GM19238 (cell line): ENCODE measurements around the gene NTSR1.

ENCODE experiments used
- DNase-seq: peaks from one replicate; pipeline ENCODE4 v3.0.0; 2011; ENCODE audit warnings: low spot score; ENCODE audit not compliant: insufficient read length

NTSR1 gene

GRCh38 chr20:62708591-62709536 is at the start of gene NTSR1:
Gene NTSR1 (plus strand): TSS chr20:62708836. CDS start chr20:62709208, 372 bp downstream.
- no peak for DNase-seq

GRCh38 chr20:62659488-62660239 is 49.0 kb upstream of the NTSR1 start:
- DNase-seq: no peak

- no peak for DNase-seq
Measured at GRCh38 chr20:62660240-62660615, 48.4 kb upstream of the NTSR1 start.

GRCh38 chr20:62660768-62661167 is 47.9 kb upstream of the NTSR1 start:
- DNase-seq: no peak

GRCh38 chr20:62661647-62662046 is 47.0 kb upstream of the NTSR1 start:
- DNase-seq: no peak

- DNase-seq: no peak
Measured at GRCh38 chr20:62662422-62662821, 46.2 kb upstream of the NTSR1 start.

GRCh38 chr20:62663145-62664018 is 45.3 kb upstream of the NTSR1 start:
- DNase-seq: no peak

- DNase-seq: no peak
Measured at GRCh38 chr20:62664019-62664971, 44.3 kb upstream of the NTSR1 start.

- DNase-seq: no peak
Measured at GRCh38 chr20:62665153-62665754, 43.4 kb upstream of the NTSR1 start.

GRCh38 chr20:62665826-62666735 is 42.6 kb upstream of the NTSR1 start:
- no peak for DNase-seq

GRCh38 chr20:62666736-62667529 is 41.7 kb upstream of the NTSR1 start:
- no peak for DNase-seq

- no peak for DNase-seq
Measured at GRCh38 chr20:62667530-62668440, 40.9 kb upstream of the NTSR1 start.

- DNase-seq: peak; percentile 63
Measured at GRCh38 chr20:62668441-62669027, 40.1 kb upstream of the NTSR1 start.

- DNase-seq: no peak
Measured at GRCh38 chr20:62669249-62669648, 39.4 kb upstream of the NTSR1 start.

- DNase-seq: no peak
Measured at GRCh38 chr20:62670156-62670555, 38.5 kb upstream of the NTSR1 start.

GRCh38 chr20:62670998-62671397 is 37.6 kb upstream of the NTSR1 start:
- no peak for DNase-seq

- DNase-seq: no peak
Measured at GRCh38 chr20:62671765-62672164, 36.9 kb upstream of the NTSR1 start.
